ENCODE results near the gene HMGN2. TPM values are rescaled to one million over a fixed set of nuclear protein-coding genes. Genes with fewer than 3 reads are reported as not detected.

Gene HMGN2
- total and polyA plus RNA-seq, 2 donors (not counting 1 experiment from before 2014, with no cell fraction given): 326 to 457 TPM

- Histone ChIP-seq H3K4me2 (replicated peaks; ENCODE audit: low read depth, low read length, poor library complexity, severe bottlenecking) (peak within 1 kb of the TSS; percentile 82), H2AFZ (ENCODE audit: insufficient read depth, low read depth, low read length, poor library complexity, severe bottlenecking) (peak within 1 kb of the TSS; percentile 91), H3K4me1 (ENCODE audit: control insufficient read depth in 2 of 2, insufficient read depth in 2 of 2, low read length in 2 of 2) (peaks cover 15 to 21% of the 10 kb centered on the region in 2 donors), H3K79me2 (ENCODE audit: control insufficient read depth, insufficient read depth, low read length) (peaks cover 35% of the 10 kb centered on the region), H3K27me3 (replicated peaks in 1 of 4; ENCODE audit: control extremely low read depth in 1 of 4, control insufficient read depth in 3 of 4, insufficient read depth in 4 of 4, low read length in 3 of 4) (no peaks in the 10 kb centered on the region), H3K9ac (ENCODE audit: low read length) (peak within 1 kb of the TSS; percentile 67), H3K36me3 (replicated peaks in 1 of 2; ENCODE audit: control extremely low read depth in 1 of 2, control insufficient read depth in 1 of 2, extremely low read depth in 1 of 2, insufficient read depth in 2 of 2, low read length in 1 of 2) (peaks cover 1 to 10% of the 10 kb centered on the region in 2 experiments), H4K20me1 (ENCODE audit: control insufficient read depth, insufficient read depth, low read length, poor library complexity, severe bottlenecking) (no peaks in the 10 kb centered on the region), H3K9me3 (ENCODE audit: control extremely low read depth in 1 of 3, control insufficient read depth in 2 of 3, insufficient read depth in 1 of 3, low read length in 2 of 3) (no peaks in the 10 kb centered on the region), H3K27ac (ENCODE audit: low read length in 2 of 2) (peak within 1 kb of the TSS; percentile 61 to 86), H3K4me3 (ENCODE audit: control extremely low read depth in 1 of 5, extremely low read depth in 1 of 5, insufficient read depth in 1 of 5, low read depth in 2 of 5, low read length in 4 of 5) (peak within 1 kb of the TSS; percentile 62 to 97 (median 77))
- peak; percentile 97 for ATAC-seq (ENCODE audit: low read depth)
- ChIA-PET POLR2A (interaction anchor here (1.0 to 2.4 kb wide), 5 partner anchors 40 to 1293 kb away, joined by 3 to 18 read pairs (median 4); partner anchors contain the start of gene HMGN2), CTCF (interaction anchor here (0.6 to 3.4 kb wide), 8 partner anchors 15 to 262 kb away, joined by 3 to 23 read pairs (median 6); partner anchors contain the start of genes CEP85, HMGN2 and ZNF593)
- peak within 1 kb of the TSS; percentile 95 for H3K4me3 Mint-ChIP-seq
- H3K4me1 Mint-ChIP-seq: peaks cover 20% of the 10 kb centered on the region
- no peak for TF ChIP-seq CTCF (IDR thresholded peaks at IDR 0.05)
- TF ChIP-seq EZH2 (IDR thresholded peaks at IDR 0.05; ENCODE audit: borderline replicate concordance, insufficient read depth, low read depth, low read length, poor library complexity, severe bottlenecking): no peak
- peak within 1 kb of the TSS; percentile 93 for H3K27ac Mint-ChIP-seq
- intact Hi-C loops (cut with micrococcal nuclease): loop anchor here (1.0 to 10.0 kb wide), 8 partner anchors 24 to 434 kb away; partner anchors contain the start of genes CD52, CEP85, HMGN2 and PAFAH2
- H3K27me3 Mint-ChIP-seq: no peaks in the 10 kb centered on the region
- no peaks in the 10 kb centered on the region for H3K9me3 Mint-ChIP-seq (ENCODE audit: insufficient read depth)
- WGBS (ENCODE audit: insufficient coverage): 1% methylated on average over 45 of the region's 45 CpGs
- peak; percentile 99 for DNase-seq
Measured at GRCh38 chr1:26431979-26432695, 40.1 kb upstream of the HMGN2 start, which contains the start of gene DHDDS. Gene DHDDS (plus strand): TSS chr1:26432321. CDS start chr1:26432946, 625 bp downstream.

All from B cell (primary cell).